Caco-2 (cell line): Measurements from ENCODE around the gene C16orf78. TPM values are rescaled to one million over a fixed set of nuclear protein-coding genes. Genes with fewer than 3 reads are reported as not detected.

Experiments used
- BruUV-seq: library from RNA; stranded (reverse); fragments of 400-500 nt; replicated peaks from 2 replicates; lab custom pipeline; 2021; lab: Mats Ljungman, UMichigan
- CTCF ChIA-PET: fragments of 300-600 bp; sonication (Branson Sonifier 250); formaldehyde crosslinking; loops from one replicate; lab custom pipeline; 2022; ENCODE audit warnings: antibody characterized with exemption; lab: Charles Lee
- POLR2A ChIA-PET: fragments of 300-600 bp; sonication (Branson Sonifier 250); formaldehyde crosslinking; loops from one replicate; lab custom pipeline; 2022; ENCODE audit warnings: antibody characterized with exemption; lab: Charles Lee
- DNase-seq, 2 experiments: peaks; one replicate each; pipeline versions ENCODE4 v3.0.0 to v3.0.0-alpha.2; 2020 to 2022
- H3K27me3 ChIP-seq: replicated peaks from 2 replicates; pipeline ENCODE4 v1.6.0; 2011; ENCODE audit warnings: low read length; ENCODE audit not compliant: control insufficient read depth, insufficient read depth
- H3K36me3 ChIP-seq: 2 replicates; pipeline ENCODE4 v1.5.1; 2011; ENCODE audit warnings: low read length; ENCODE audit not compliant: control insufficient read depth, insufficient read depth
- H3K4me1 ChIP-seq: fragments of 250-450 bp; sonication (Bioruptor Pico); 2 replicates; pipeline ENCODE4 v1.5.1; 2020; ENCODE audit warnings: mild to moderate bottlenecking
- H3K4me3 ChIP-seq: 2 replicates; pipeline ENCODE4 v1.5.1; 2011; ENCODE audit warnings: low read depth, mild to moderate bottlenecking, control low read depth, low read length
- H3K9me3 ChIP-seq: fragments of 250-450 bp; sonication (Bioruptor Pico); 2 replicates; pipeline ENCODE4 v1.5.1; 2020; ENCODE audit warnings: mild to moderate bottlenecking, moderate library complexity
- H3K27ac Mint-ChIP-seq: one replicate; pipeline ENCODE4 v1.8.0; 2022; ENCODE audit warnings: mixed read lengths; ENCODE audit not compliant: unreplicated experiment
- H3K27me3 Mint-ChIP-seq: one replicate; pipeline ENCODE4 v1.8.0; 2022; ENCODE audit warnings: mixed read lengths; ENCODE audit not compliant: insufficient read depth, unreplicated experiment
- H3K36me3 Mint-ChIP-seq: one replicate; pipeline ENCODE4 v1.8.0; 2022; ENCODE audit warnings: mild to moderate bottlenecking, mixed read lengths; ENCODE audit not compliant: insufficient read depth, unreplicated experiment
- H3K4me1 Mint-ChIP-seq: one replicate; pipeline ENCODE4 v1.8.0; 2022; ENCODE audit warnings: low read depth, mixed read lengths; ENCODE audit not compliant: unreplicated experiment
- H3K4me3 Mint-ChIP-seq: one replicate; pipeline ENCODE4 v1.8.0; 2022; ENCODE audit warnings: mild to moderate bottlenecking, moderate library complexity, mixed read lengths; ENCODE audit not compliant: unreplicated experiment
- H3K9me3 Mint-ChIP-seq: one replicate; pipeline ENCODE4 v1.8.0; 2022; ENCODE audit warnings: mixed read lengths; ENCODE audit not compliant: unreplicated experiment
- intact Hi-C: fragments of 100-400 bp; cut with micrococcal nuclease; formaldehyde crosslinking; loops from one replicate; pipeline ENCODE4 v1.10.0; 2022; ENCODE audit not compliant: unreplicated experiment
- total RNA-seq: library from RNA; stranded (reverse); gene quantifications from 2 replicates; pipeline ENCODE4 v1.2.3, GENCODE V29; 2022
- TF ChIP-seq, protein P1 (sequence below), 2 experiments: fragments of 200-600 bp in 1 of 2; IDR thresholded peaks; 1 replicate in 1 of 2; 2 replicates in 1 of 2; pipeline versions ENCODE4 v1.5.1 to v1.8.0; 2011 to 2022; ENCODE audit warnings: antibody characterized with exemption in 1 of 2, control low read depth in 1 of 2, inconsistent platforms in 1 of 2, low read depth in 1 of 2, low read length in 1 of 2, mild to moderate bottlenecking in 1 of 2, moderate library complexity in 1 of 2; ENCODE audit not compliant: insufficient read depth in 1 of 2, severe bottlenecking in 1 of 2, unreplicated experiment in 1 of 2

Gene C16orf78
- total RNA-seq, 1 experiment from 2014 or later: not detected

DNA sequence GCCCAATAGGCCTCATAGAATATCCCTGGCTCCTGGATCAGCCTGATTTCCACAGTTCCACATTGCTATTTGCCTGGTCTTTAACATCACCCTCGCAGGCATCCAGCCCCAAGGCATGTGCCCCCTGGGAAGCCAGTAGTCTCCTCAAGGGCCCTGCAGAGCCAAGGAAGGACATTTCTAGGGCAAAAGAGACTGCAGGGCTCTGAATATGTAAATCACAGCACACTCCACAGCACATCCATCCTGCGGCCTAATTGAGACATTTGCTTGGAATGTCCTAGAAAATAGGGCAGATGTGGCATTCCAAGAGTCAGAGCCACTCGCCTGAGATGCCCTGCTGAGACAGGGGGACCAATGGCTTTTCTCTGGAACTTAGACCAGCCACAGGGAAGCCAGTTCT, 11.4 kb upstream of the C16orf78 start:
- no peaks in the 10 kb centered on the region for H3K36me3 Mint-ChIP-seq

DNA sequence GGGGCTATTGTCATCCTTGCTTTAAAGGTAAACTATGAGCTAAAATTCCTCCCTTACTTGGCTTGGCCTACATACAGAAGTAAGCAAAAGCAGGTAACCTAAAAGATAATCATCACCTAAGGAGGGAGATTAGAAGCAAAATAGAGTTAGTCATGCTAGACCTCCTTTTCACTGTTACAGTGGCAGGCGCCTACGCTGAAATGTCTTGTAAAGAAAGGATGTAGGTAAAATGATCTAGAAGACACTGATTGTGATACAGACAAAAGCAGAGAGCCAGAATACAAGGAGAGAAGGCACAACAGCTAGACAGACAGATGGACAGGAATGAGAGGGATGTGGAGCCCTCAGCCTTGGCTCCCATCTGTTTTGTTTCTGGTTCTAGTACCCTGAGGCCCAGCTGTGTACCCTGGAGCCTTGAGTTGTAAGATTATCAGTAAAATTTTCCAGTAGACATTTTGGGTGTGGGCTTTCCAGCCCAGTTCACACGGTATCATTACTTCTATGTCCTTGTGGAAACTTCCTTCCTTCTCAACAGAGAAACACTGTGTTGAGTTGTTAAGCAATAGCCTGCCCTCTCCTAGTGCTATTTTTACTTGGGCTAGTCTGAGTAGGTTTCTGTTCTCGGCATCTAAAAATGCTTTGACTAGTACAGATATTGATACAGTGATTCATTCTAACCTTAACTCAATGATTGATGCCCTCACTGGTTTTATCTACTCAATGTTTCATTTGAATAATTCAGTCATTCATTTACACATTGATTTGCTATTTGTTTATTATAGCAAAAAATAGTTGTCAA, 7.7 kb upstream of the C16orf78 start:
- no peaks in the 10 kb centered on the region for H3K4me1 ChIP-seq
- ChIA-PET POLR2A (no interaction called here), CTCF (interaction anchor here (0.6 kb wide), 1 partner anchor 13 kb away, joined by 3 read pairs; no protein-coding TSS in a partner anchor)
- H3K4me3 Mint-ChIP-seq: no peak overlapping the region
- intact Hi-C loops: no loop called here
- peaks cover 7% of the 10 kb centered on the region for H3K27me3 Mint-ChIP-seq
- TF ChIP-seq, protein P1, sequence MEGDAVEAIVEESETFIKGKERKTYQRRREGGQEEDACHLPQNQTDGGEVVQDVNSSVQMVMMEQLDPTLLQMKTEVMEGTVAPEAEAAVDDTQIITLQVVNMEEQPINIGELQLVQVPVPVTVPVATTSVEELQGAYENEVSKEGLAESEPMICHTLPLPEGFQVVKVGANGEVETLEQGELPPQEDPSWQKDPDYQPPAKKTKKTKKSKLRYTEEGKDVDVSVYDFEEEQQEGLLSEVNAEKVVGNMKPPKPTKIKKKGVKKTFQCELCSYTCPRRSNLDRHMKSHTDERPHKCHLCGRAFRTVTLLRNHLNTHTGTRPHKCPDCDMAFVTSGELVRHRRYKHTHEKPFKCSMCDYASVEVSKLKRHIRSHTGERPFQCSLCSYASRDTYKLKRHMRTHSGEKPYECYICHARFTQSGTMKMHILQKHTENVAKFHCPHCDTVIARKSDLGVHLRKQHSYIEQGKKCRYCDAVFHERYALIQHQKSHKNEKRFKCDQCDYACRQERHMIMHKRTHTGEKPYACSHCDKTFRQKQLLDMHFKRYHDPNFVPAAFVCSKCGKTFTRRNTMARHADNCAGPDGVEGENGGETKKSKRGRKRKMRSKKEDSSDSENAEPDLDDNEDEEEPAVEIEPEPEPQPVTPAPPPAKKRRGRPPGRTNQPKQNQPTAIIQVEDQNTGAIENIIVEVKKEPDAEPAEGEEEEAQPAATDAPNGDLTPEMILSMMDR (IDR thresholded peaks at IDR 0.05; ENCODE audit: insufficient read depth in 1 of 2, low read depth in 1 of 2, low read length in 1 of 2, severe bottlenecking in 1 of 2, unreplicated experiment in 1 of 2): no peak
- no peak overlapping the region for H3K4me3 ChIP-seq
- BruUV-seq: no TSS peak
- H3K4me1 Mint-ChIP-seq: no peaks in the 10 kb centered on the region
- no peak overlapping the region for H3K27ac Mint-ChIP-seq
- no peaks in the 10 kb centered on the region for H3K9me3 ChIP-seq
- H3K36me3 ChIP-seq: no peaks in the 10 kb centered on the region
- H3K9me3 Mint-ChIP-seq: peaks cover 9% of the 10 kb centered on the region
- no peaks in the 10 kb centered on the region for H3K27me3 ChIP-seq
- H3K36me3 Mint-ChIP-seq: no peaks in the 10 kb centered on the region
- no peak for DNase-seq

More for the DNA sequence above, 11.4 kb upstream of the C16orf78 start:
- TF ChIP-seq, protein P1 (IDR thresholded peaks at IDR 0.05; ENCODE audit: insufficient read depth in 1 of 2, low read depth in 1 of 2, low read length in 1 of 2, severe bottlenecking in 1 of 2, unreplicated experiment in 1 of 2): no peak
- POLR2A ChIA-PET: no interaction called here
- DNase-seq: no peak
- Histone ChIP-seq H3K36me3 (no peaks in the 10 kb centered on the region), H3K27me3 (no peaks in the 10 kb centered on the region), H3K4me3 (no peak overlapping the region), H3K9me3 (no peaks in the 10 kb centered on the region), H3K4me1 (no peaks in the 10 kb centered on the region)
- CTCF ChIA-PET: no interaction called here
- peaks cover 9% of the 10 kb centered on the region for H3K9me3 Mint-ChIP-seq
- H3K4me1 Mint-ChIP-seq: no peaks in the 10 kb centered on the region
- no TSS peak for BruUV-seq
- intact Hi-C loops: no loop called here
- H3K27ac Mint-ChIP-seq: no peak overlapping the region
- H3K4me3 Mint-ChIP-seq: no peak overlapping the region
- H3K27me3 Mint-ChIP-seq: peaks cover 8% of the 10 kb centered on the region

DNA sequence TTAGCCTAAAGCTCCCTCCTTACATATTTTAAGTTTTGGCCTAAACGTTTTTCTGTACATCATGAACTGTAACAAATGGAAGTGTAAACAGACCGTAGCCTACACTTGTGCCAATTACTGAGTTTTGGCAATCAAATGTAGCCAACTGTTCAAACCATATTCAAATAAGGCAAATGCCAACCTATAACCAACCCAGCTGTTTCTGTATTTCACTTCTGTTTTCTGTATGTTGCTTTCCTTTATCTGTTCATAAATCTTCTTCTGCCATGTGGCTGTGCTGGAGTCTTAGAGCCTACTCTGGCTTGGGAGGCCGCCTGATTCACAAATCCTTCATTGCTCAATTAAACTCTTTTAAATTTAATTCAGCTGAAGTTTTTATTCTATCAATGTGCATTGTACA, 6.9 kb upstream of the C16orf78 start:
- CTCF ChIA-PET: no interaction called here
- no TSS peak for BruUV-seq
- H3K27ac Mint-ChIP-seq: no peak overlapping the region
- H3K27me3 ChIP-seq: no peaks in the 10 kb centered on the region
- intact Hi-C loops: no loop called here
- H3K4me3 Mint-ChIP-seq: no peak overlapping the region
- H3K27me3 Mint-ChIP-seq: peaks cover 9% of the 10 kb centered on the region
- no peaks in the 10 kb centered on the region for H3K4me1 Mint-ChIP-seq
- H3K36me3 ChIP-seq: no peaks in the 10 kb centered on the region
- POLR2A ChIA-PET: no interaction called here
- peaks cover 6% of the 10 kb centered on the region for H3K9me3 Mint-ChIP-seq
- TF ChIP-seq, protein P1 (IDR thresholded peaks at IDR 0.05; ENCODE audit: insufficient read depth in 1 of 2, low read depth in 1 of 2, low read length in 1 of 2, severe bottlenecking in 1 of 2, unreplicated experiment in 1 of 2): no peak
- no peak for DNase-seq
- no peaks in the 10 kb centered on the region for H3K9me3 ChIP-seq
- H3K36me3 Mint-ChIP-seq: no peaks in the 10 kb centered on the region
- H3K4me1 ChIP-seq: no peaks in the 10 kb centered on the region
- no peak overlapping the region for H3K4me3 ChIP-seq
